ENCODE measurements around the gene YY1. TPM values are rescaled to one million over a fixed set of nuclear protein-coding genes. Genes with fewer than 3 reads are reported as not detected.

The YY1 gene
- total and polyA plus RNA-seq, 2 donors from 2014 or later = 34.2 to 60.4 TPM

GRCh38 chr14:100279563-100279962 is 40.6 kb downstream of the YY1 start:
- no peak for FAIRE-seq
- H3K9me3 ChIP-seq (ENCODE audit: control insufficient read depth in 2 of 3, insufficient read depth in 1 of 3, low read length in 3 of 3) = no peaks in the 10 kb centered on the region
- H3K36me3 ChIP-seq (ENCODE audit: control insufficient read depth in 2 of 3, insufficient read depth in 3 of 3, low read length in 3 of 3) = peaks cover 2 to 8% (median 3%) of the 10 kb centered on the region in 3 donors
- H3K9ac ChIP-seq (ENCODE audit: low read length in 3 of 3) = no peak overlapping the region
- DNase-seq = no peak
- H3K4me1 ChIP-seq (ENCODE audit: control insufficient read depth in 2 of 3, insufficient read depth in 2 of 3, low read depth in 1 of 3, low read length in 3 of 3) = peaks cover 0 to 25% (median 10%) of the 10 kb centered on the region in 3 donors
- intact Hi-C loops (cut with DNase I) = no loop called here
- H3K27me3 ChIP-seq (ENCODE audit: control insufficient read depth, insufficient read depth, low read length) = no peaks in the 10 kb centered on the region
- H3K4me3 ChIP-seq (ENCODE audit: low read length in 3 of 3) = no peak overlapping the region
- H3K27ac ChIP-seq (ENCODE audit: low read depth in 2 of 2, low read length in 2 of 2) = no peak overlapping the region
- no peak for TF ChIP-seq CTCF (IDR thresholded peaks at IDR 0.05; ENCODE audit: borderline replicate concordance, extremely low read depth, insufficient read depth)

- Histone ChIP-seq H3K4me1 (ENCODE audit: control insufficient read depth in 2 of 3, insufficient read depth in 2 of 3, low read depth in 1 of 3, low read length in 3 of 3) (peaks cover 0 to 31% (median 10%) of the 10 kb centered on the region in 3 donors), H3K36me3 (ENCODE audit: control insufficient read depth in 2 of 3, insufficient read depth in 3 of 3, low read length in 3 of 3) (peaks cover 2 to 6% (median 3%) of the 10 kb centered on the region in 3 donors), H3K4me3 (ENCODE audit: low read length in 3 of 3) (no peak overlapping the region), H3K27ac (ENCODE audit: low read depth in 2 of 2, low read length in 2 of 2) (no peak overlapping the region), H3K9me3 (ENCODE audit: control insufficient read depth in 2 of 3, insufficient read depth in 1 of 3, low read length in 3 of 3) (no peaks in the 10 kb centered on the region), H3K27me3 (ENCODE audit: control insufficient read depth, insufficient read depth, low read length) (no peaks in the 10 kb centered on the region), H3K9ac (ENCODE audit: low read length in 3 of 3) (no peak overlapping the region)
- intact Hi-C loops (cut with DNase I) = no loop called here
- no peak for TF ChIP-seq CTCF (IDR thresholded peaks at IDR 0.05; ENCODE audit: borderline replicate concordance, extremely low read depth, insufficient read depth)
- peak in 1 of 5 donors; percentile 36 for DNase-seq
- no peak for FAIRE-seq
Measured at GRCh38 chr14:100281286-100282082, 42.5 kb downstream of the YY1 start.

- Histone ChIP-seq H3K9me3 (ENCODE audit: control insufficient read depth in 2 of 3, insufficient read depth in 1 of 3, low read length in 3 of 3) (no peaks in the 10 kb centered on the region), H3K27me3 (ENCODE audit: control insufficient read depth, insufficient read depth, low read length) (no peaks in the 10 kb centered on the region), H3K9ac (ENCODE audit: low read length in 3 of 3) (no peak overlapping the region), H3K4me1 (ENCODE audit: control insufficient read depth in 2 of 3, insufficient read depth in 2 of 3, low read depth in 1 of 3, low read length in 3 of 3) (peaks cover 0 to 31% (median 10%) of the 10 kb centered on the region in 3 donors), H3K36me3 (ENCODE audit: control insufficient read depth in 2 of 3, insufficient read depth in 3 of 3, low read length in 3 of 3) (peaks cover 2 to 4% (median 3%) of the 10 kb centered on the region in 3 donors), H3K27ac (ENCODE audit: low read depth in 2 of 2, low read length in 2 of 2) (no peak overlapping the region), H3K4me3 (ENCODE audit: low read length in 3 of 3) (no peak overlapping the region)
- FAIRE-seq (no peak), DNase-seq (no peak)
- intact Hi-C loops (cut with DNase I) = no loop called here
- no peak for TF ChIP-seq CTCF (IDR thresholded peaks at IDR 0.05; ENCODE audit: borderline replicate concordance, extremely low read depth, insufficient read depth)
Measured at GRCh38 chr14:100282083-100282350, 43.1 kb downstream of the YY1 start.
